Nucleus accumbens (tissue), 56 donors: ENCODE results near the gene MRM2.
A peak's percentile ranks its signal among the peaks of the same experiment; 100 is the strongest.

Source experiments
- DNase-seq, 56 donors: peaks; one replicate each; lab custom pipeline; 2025; lab: John Stamatoyannopoulos, UW

The MRM2 gene

GRCh38 chr7:2249744-2250323 is 7.8 kb upstream of the MRM2 start:
- no peak for DNase-seq

DNA sequence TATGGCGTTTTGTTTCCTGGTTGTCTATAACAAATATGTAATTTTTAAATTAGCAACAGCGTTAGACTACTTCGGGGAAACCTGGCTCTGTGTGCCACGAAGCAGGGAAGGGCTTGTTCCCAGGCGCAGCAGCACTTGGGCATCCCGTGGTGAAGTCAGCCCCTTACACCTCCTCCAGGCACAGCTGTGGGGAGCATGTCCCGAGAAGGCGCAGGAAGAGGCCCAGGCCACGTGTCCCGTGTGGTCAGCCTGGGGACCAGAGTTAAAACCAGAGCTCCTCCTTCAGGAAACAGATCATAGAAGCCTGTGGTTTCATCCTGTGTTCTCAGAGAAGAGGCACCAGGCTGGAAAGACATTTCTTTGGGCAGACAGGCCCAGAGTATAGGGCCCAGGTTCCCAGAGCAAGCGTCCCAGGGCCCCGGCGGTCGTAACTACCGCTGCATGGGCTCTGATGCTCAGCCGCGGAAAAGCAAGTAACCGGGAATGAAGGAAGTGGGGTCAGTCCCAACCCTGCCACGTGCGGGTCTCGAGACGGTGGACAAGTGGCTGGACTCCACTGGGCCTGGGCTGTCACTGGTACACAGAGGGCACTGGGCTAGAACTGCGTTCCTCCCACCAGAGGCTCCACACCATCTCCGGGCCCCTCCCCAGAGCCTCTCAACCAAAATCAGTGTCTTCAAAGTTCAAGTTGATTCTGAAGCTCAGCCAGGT is 7.1 kb upstream of the MRM2 start:
- peak in 15 of 56 donors; percentile 11 to 41 (median 26) for DNase-seq

- DNase-seq = peak in 7 of 56 donors; percentile 8 to 28 (median 21)
Measured at GRCh38 chr7:2247141-2247995, 5.4 kb upstream of the MRM2 start.

- DNase-seq = peak in 13 of 56 donors; percentile 5 to 37 (median 19)
Measured at GRCh38 chr7:2245883-2246675, 4.1 kb upstream of the MRM2 start.

DNA sequence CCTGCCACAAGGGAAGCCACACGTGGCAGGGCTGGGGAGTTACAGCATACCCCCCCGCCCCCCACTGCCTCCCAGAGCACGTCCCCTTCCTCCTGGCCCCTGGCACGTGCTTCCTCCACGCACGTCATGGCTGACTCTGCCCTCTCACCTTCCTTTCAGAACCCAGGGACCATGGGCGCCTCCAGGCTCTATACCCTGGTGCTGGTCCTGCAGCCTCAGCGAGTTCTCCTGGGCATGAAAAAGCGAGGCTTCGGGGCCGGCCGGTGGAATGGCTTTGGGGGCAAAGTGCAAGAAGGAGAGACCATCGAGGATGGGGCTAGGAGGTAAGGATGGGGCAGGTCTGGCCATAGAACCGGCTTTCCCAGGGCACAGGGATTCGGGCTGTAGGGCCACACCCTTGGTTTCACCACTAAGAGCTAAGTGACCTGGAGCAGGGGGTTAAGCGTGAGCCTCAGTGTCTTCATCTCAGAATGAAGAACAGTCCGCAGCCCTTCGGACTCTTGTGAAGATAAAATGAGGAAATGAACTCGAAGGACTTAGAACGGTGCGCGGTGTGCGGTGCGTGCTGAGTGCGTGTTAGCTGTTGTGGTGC is 2.5 kb upstream of the MRM2 start:
- DNase-seq = no peak

DNA sequence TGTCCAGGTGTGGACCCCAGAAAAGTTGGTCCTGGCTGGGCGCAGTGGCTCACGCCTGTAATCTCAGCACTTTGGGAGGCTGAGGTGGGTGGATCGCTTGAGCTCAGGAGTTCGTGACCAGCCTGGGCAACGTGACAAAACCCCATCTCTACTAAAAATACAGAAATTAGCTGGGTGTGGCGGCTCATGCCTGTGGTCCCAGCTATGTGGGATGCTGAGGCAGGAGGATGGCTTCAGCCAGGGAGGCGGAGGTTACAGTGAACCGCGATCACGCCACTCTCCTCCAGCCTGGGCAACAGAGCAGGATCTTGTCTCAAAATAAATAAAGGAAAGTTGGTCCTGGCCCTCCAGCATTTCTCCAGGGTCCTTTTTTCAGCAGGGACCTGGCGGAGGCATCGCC is 1.5 kb upstream of the MRM2 start:
- no peak for DNase-seq

DNA sequence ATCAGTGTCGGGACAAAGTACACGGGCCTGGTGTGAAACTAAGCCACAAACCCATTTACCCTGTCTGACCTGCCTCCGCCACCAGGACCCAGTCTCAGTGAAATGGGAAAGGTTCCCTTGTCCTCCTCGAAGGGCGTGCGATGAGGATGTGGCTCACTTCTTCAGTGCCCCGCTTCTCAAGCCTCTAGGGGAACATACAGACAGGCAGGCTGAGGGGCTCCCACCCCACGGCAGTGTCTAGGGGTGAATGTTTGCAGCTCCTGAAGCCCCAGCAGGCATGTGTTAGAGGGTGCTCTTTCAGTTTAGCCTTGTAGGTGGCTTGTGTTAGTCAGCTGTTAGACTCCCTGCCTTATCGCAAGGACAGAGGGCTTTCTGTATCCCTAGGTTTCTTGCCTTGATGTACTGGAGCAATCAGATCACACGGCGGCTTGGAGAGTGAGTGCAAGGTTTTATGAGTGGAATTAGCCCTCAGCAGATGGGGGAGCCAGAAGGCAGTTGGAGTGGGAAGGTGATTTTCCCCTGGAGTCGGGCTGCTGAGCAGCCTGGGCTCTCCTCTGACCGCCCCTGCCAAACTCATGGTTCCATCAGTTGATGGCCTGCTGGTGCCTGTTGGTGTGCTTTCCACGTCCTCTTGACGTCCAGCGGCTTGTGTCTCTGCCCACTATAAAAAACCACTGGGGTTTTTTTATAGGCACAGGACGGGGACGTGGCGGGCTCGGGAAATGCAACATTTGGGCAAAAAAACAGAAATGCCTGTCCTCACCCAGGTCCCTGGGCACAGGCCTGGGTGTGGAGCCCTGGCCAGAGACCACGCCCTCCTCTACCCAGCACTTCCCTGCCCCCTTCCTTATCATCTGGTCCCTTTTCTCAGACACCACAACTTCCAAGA is 780 bp upstream of the MRM2 start:
- no peak for DNase-seq

DNA sequence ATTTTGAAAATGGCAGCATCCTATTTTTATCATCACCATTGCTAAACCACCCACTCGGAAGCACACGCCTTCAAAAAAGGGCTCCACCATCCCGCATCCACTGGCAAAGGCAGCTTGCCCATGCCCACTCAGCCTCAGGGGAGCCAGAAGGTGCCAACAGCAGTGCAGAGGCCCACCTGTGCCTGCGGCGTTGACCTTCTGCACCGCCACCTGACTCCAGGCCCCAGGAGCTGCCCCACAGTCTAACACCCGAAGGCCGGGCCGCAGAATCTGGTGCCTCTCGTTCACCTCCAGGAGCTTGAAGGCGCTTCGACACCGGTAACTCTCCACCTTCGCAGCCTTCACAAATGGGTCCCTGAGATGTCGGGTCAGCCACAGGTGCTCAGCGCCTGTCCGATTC is 2.8 kb downstream of the MRM2 start:
- DNase-seq = no peak

- peak in 17 of 56 donors; percentile 2 to 47 (median 22) for DNase-seq
Measured at GRCh38 chr7:2237109-2237602, 4.8 kb downstream of the MRM2 start.

- DNase-seq = no peak
Measured at GRCh38 chr7:2233926-2234325, 8.1 kb downstream of the MRM2 start.

DNA sequence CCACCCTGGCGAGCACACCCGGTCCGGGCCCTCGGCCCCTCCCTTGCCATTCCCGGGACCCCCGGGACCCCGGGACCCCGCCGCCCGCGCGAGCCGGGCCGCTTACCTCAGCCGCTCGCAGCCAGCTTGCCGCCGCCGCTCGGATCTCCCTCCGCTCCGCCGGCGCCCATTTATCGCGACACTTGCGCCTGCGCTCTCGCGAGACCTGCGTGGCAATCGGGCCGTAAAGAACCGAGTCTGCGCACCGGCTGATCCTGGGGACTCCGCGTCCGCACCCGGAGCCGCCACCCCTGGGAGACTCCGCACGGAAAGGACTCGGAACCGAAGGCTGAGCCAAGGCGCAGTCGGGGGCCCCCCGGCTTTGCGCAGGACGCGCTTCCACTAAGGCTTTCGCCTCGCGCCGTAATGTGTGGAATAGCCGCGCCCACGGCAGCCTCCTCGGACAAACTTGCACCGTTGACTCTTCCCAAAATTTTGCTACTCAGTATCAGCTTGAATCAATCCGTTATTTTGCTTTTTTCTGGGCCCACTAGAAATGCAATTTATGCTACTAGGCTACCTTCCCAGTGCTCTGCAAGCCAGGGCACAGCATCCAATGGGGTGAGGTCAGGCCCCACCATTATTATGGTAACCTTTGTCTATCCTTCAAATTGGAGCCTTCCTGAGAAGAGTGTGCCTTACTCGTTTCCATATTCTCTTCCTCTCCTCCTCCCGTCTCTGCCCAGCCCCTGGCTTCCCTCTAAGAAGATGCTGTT is 9.1 kb downstream of the MRM2 start, which contains the start of gene MAD1L1:
Gene MAD1L1 (minus strand): TSS at position 180 of the 755 bp plus-strand sequence. CDS start 2,812 bp downstream, outside the sequence.
- DNase-seq = peak in 55 of 56 donors; percentile 10 to 90 (median 72)

DNA sequence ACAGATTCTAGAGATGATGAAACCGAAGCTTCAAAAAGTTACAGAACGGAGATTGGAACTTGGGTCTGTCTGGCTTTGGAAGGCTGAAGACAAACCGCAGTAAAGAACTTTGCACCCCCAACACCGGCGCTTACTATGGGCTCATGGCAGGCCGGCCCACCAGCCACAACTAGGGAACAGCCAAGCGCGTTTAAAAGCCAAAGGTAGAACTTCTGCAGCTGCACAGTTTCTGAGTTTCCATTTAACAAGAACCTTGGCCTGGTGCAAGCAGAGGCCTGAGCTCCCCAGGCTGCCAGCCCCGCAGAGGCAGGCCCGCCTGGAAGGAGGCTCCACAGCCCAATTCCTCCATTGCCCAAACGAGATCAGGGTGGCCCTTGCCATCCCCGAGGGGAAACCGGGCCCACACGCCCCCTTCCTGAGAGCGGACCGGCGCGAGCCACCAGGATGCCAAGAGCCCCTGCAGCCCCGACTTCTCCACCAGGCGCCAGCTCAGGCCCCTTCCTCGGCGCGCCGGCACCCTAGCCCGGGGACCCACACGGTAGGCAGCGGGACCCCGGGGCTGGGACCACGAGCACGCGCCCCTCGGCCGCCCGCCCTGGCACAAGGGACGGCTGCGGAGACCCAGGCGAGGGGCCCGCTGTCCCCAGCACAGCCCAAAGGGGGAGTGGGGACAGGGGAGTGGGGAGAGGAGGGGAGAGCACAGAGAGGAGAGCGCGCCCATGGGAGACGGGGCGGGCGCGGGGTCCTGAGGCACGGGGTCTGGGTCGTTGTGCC is 9.8 kb downstream of the MRM2 start:
- DNase-seq = no peak

GRCh38 chr7:2230882-2231281 is 11.1 kb downstream of the MRM2 start:
- no peak for DNase-seq

- DNase-seq = no peak
Measured at GRCh38 chr7:2230226-2230625, 11.8 kb downstream of the MRM2 start.

GRCh38 chr7:2229467-2229866 is 12.5 kb downstream of the MRM2 start:
- no peak for DNase-seq

DNA sequence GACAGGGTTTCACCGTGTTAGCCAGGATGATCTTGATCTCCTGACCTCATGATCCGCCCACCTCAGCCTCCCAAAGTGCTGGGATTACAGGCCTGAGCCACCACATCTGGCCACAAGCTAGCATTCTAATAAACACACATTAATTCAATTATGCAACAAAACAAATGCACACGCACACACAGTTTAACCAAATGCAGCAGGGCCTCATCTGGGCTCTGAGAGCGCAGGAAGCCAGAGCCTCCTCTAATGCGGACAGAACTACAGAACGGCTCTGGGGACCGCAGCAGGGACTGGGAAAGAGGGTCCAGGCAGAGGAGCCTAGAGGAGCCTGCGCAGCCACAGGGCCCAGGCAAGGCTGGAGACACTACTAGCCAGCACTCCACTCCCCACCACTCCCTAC is 13.1 kb downstream of the MRM2 start:
- DNase-seq = no peak

- no peak for DNase-seq
Measured at GRCh38 chr7:2227699-2228098, 14.3 kb downstream of the MRM2 start.
